Measurements from ENCODE around the gene KCNJ10.

Gene KCNJ10

DNA sequence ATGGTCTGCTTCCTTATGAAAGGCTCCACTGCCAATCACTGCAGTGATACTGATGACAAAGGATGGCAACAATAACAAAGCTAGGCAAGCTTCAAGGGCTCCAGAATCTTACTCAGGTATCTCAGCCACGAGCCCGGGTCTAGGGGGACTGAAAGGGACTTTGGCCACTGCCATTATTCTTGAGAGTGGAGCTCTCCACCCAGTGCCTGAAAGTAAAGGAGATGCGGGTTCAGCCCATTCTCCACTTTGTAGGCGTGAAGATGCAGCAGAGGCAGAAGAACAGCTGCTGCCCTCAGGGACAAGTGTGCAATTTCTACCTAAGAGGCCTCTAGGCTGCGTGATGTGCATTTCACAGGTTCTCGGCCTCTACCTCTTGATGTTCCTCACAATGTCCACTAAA lies 84.5 kb downstream of the KCNJ10 start:
- DNase-seq = no peak

DNA sequence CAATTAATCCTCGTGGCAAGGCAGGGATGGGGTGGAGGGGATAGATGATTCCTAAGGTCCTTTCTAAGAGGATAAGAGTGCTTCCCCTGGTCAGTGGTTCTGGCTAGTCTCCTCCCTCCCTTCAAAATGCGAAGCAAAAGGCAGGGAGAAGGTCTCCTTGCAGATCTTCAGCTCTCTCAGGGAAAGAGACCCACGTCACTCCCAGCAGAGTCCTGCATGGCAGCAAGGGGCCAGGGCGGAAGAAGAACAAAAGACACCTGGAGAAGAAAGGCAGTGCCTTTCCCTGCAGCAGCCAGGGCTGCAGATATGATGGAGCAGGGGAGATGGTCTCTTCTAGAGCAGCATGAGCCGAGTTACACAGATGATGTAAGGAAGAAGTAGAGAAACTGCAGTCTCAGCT lies 86.3 kb downstream of the KCNJ10 start:
- DNase-seq = no peak

GRCh38 chr1:159982280-159982679 lies 87.7 kb downstream of the KCNJ10 start:
- no peak for DNase-seq

GRCh38 chr1:159981351-159982055 lies 88.5 kb downstream of the KCNJ10 start:
- DNase-seq = no peak

GRCh38 chr1:159980786-159981185 lies 89.2 kb downstream of the KCNJ10 start:
- no peak for DNase-seq

DNA sequence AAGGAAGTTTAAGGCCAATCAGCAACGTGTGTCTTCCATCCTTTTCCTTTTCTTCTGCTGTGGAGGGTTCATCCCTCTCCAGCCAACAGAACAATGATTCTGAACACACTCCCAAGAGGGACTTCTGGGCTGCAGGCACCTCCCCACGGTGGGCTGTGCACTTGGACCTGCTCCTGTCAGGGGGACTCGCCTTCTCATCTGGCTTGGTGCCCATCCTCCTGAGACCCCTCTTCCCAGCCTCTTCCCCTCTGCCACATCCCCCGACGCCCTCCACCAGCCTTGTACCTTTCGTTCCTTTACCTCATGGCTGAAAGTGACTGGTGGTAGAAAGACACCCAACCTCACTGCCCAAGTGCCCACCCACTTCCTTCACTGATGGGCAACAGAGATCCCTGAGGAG lies 89.9 kb downstream of the KCNJ10 start:
- DNase-seq = no peak

DNA sequence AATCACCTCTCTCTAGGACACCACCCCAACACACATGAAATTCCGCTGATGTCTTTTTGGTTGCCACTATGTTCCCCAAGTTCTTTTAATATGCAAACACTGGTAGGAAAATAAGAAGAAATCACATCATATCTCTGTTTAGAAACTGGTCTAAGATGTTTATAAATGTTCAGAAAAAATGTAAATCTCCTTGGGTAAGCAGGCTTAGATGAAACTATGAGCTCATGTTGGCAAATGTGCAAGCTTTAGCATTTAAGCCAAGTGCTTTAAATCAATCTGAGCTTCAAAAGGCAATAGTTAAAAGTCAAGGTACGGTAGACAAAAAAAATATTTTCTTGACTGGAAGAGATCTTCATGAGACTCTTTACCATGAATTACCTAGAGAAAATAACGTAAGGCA lies 90.7 kb downstream of the KCNJ10 start:
- DNase-seq = no peak

GRCh38 chr1:159978107-159978398 lies 91.9 kb downstream of the KCNJ10 start:
- no peak for DNase-seq

DNA sequence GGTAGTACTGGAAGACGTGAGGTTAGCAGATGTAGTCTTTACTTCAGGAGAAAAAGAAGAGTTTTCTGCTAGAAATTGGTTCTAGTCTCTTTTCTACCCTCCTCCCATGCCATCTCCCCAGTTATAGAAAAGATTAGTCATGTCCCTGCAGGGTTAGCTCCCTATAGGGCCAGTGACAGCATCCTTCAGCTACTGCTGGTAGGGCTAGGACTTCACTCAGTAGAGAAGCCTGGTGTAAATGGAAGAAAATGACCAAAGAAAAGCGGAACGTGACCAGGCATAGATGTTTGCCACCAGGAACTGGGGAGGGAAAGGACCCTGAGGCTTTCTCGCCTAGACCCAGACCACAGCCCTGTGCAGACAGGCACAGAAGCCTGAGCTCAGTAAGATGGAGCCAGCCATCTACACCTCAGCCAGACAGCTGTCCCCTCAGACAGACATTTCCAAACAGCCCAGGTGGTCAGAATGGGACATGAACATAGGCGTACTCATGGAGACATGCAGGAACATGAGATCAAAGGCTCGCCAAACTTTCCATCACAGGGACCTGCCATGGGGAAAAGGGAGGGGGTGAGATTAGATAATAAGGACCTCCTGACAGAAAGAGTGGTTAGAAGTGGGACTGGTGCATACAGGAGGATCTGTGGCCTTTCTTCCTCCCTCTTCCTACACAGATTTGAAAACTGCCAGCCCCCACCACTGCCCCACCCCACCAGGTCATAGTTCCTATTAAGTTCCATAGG lies 92.4 kb downstream of the KCNJ10 start:
- DNase-seq = no peak

GRCh38 chr1:159974350-159974965 lies 95.5 kb downstream of the KCNJ10 start:
- no peak for DNase-seq

- DNase-seq = no peak
Measured at GRCh38 chr1:159973350-159973940, 96.5 kb downstream of the KCNJ10 start.

DNA sequence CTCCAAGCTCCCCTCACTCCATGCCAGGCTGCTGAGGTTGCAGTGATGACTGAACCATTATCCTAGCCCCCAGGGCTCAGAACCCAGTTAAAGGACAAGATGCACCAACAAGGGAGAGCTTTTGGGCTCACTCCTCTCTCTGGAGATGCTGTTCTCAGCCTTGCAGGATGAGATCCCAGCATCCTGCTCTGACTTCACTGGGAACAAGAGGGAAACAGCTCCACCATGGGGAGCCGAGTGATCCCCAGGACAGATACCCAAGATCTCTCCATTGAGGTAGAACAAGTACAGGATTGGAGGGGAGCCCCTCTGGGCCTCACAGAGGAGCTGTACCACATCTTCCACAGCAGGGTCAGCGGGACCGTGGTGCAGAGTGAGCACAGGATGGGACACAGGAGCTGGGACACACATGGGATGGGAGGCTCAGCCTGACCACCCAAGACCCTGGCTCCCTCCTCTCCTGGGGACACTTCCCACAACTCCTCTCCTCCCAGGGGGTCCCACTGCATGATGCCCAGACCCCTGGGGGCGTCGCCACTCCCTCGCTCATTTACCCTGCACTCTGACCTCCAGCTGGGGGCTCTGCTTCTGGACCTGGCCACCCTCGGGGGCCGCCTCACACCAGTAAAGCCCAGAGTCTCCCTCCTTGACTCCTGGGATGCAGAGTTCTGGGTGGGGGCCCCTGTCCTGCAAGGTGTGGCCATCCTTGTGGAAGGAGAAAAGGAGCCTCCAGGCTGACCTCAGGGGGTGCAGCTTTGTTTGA lies 97.3 kb downstream of the KCNJ10 start:
- no peak for DNase-seq

GRCh38 chr1:159970932-159971342 lies 99.0 kb downstream of the KCNJ10 start:
- DNase-seq = no peak

GRCh38 chr1:159968901-159969300 lies 101.1 kb downstream of the KCNJ10 start:
- DNase-seq = no peak

- no peak for DNase-seq
Measured at GRCh38 chr1:159965263-159965662, 104.7 kb downstream of the KCNJ10 start.

DNA sequence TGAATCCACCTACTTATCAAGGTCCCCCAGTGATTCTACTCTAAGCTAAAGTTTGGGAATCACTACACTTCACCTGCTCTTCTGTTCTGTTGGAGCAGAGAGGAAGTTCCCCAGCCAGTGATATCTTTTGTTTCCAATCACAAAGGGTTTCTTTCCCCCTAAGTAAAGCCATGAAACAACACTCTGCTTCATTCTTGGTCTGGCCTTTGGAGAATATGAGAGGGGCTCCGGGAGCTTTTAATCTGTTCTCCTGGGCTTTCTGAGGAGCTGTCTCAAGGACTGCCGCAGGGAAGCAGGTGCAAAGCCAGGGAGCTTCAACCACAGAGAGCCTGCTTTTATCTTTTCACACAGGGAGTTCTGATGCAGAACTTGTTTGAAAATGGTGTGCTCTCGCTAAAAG lies 105.8 kb downstream of the KCNJ10 start:
- DNase-seq = no peak

- no peak for DNase-seq
Measured at GRCh38 chr1:159962176-159962575, 107.8 kb downstream of the KCNJ10 start.

DNA sequence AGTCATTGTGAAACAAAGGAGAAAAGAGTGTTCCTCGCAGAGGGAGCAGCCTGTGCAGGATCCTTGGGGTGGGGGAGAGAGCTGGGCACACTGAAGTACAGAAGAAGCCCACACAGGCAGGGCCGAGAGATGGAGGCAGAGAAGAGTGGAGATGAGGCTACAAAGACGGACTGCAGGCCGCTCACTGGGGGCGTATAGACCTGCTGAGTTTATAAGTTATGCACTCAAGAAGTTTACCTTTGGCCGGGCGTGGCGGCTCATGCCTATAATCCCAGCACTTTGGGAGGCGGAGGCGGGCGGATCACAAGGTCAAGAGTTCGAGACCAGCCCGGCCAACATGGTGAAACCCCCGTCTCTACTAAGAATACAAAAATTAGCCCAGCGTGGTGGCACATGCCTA lies 108.3 kb downstream of the KCNJ10 start:
- no peak for DNase-seq

DNA sequence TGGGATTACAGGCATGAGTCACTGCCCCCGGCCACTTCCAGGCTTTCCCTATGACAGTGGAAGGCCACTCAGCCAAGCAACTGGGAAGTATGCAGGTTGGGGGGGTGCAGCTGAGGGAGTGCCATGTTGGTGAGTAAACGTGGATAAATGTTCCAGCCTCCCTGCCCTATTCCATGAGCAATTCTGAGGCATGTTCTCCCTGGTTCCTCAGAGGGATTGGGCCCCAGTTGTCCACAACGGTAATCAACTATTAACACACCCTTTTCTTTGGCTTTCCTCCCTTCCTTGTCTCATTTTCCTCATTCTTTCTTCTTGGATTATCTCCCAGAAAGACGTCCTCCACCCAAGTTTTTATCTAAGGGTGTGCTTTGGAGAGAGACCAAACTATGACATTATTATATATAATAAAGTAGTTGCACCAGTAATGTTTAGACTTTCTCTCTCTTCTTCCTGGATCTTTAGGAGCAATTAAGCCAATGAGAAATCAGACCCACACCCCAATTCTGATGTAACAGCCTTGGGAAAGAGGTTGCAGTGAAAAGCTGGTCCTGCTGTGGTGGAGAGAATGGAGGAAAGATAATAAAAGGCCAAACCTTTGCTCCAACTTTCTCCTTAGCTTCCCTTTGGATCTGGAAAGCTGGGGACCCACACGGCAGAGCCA lies 109.1 kb downstream of the KCNJ10 start:
- no peak for DNase-seq

DNA sequence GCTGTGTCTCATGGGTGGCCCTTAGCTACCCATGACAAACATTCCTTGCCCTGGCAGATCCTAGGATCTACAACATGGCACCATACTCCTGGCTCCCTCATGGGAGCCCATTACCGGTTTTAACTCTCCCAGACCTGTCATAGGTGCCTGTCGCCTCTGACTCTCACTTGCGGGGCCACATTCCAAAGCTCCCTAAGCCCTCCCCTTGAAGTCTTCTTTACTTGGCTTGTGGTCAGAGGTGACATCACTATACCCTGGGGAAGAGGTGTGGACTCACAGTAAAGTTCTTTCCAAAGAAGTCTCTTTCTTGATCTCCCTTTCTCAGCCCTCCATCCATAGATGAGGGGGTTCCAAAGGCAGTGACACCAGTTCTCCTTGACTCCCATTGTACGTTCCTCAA lies 110.5 kb downstream of the KCNJ10 start:
- DNase-seq = no peak

DNA sequence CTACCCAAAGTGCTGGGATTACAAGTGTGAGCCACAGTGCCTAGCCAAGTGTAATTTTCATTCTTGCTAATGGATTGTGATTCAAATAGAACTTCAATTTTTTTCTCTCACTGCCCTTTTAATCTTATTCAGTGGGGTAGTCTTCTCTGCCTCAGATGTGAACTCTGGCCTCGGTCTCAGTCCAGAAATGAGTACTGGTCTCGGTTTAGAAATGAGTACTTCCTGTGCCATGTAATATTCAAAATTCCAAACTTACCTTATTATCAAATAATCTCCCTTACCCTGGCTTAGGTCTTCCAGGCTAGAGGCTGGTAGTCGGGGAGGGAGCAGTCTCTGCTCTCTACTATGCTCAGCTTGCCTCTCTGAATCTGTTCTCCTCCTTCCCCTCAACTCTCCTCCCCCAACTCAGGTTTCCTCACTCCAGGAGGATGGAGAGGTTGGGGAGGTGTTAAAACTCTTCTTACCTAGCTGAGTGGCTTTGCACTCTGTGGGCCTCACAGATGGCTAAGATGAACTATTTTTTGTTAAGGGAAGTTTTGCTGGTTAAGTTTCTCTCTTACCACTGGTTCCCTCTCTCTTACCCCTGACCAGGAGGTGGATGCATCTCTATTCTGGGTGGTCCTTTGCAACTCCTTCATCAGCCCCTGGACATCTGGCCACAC lies 111.1 kb downstream of the KCNJ10 start:
- DNase-seq = no peak

DNA sequence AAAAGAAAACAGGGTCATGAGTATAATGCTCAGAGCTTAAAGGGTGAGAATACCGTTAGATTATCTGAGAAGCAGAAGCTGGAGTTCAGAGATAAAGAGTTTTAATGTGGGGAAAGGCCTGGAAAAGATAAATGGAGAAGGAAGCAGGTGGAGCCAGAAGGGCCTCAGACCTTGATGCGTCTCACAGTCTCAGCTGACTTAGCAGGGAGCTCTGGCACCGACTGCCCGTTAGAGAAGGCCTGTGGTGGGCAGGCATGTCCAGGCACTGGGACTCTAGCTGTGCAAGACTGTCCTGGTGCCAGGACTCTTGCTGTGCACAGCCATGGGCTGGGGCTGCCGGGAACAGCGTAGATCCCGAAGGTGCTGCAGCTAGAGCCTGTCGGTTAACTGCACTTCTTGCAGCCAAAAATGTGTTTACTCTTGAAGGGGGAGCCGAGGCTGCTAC lies 112.1 kb downstream of the KCNJ10 start:
- no peak for DNase-seq

All from NCI-H1092 (cell line).